CD14-positive monocyte (primary cell): ENCODE results near the gene ACACB. TPM values are rescaled to one million over a fixed set of nuclear protein-coding genes. Genes with fewer than 3 reads are reported as not detected.

Source experiments
- DNase-seq, 3 donors: peaks; one replicate each; pipeline ENCODE4 v3.0.0-alpha.2; 2011 to 2022
- H2AFZ ChIP-seq: 2 replicates; pipeline ENCODE4 v1.6.0; 2012; ENCODE audit warnings: mild to moderate bottlenecking, low read depth, low read length, inconsistent platforms; ENCODE audit not compliant: insufficient read depth, poor library complexity, severe bottlenecking
- H3K27ac ChIP-seq, 2 donors: 1 replicate in 1 of 2; 2 replicates in 1 of 2; pipeline ENCODE4 v1.5.1; 2012 to 2013; ENCODE audit warnings: low read length in 2 of 2, control low read depth in 1 of 2, inconsistent platforms in 1 of 2, low read depth in 1 of 2, mild to moderate bottlenecking in 1 of 2
- H3K27me3 ChIP-seq, 2 donors: one replicate each; pipeline versions ENCODE4 v1.6.0 to v1.6.1; 2011 to 2013; ENCODE audit warnings: low read length in 2 of 2; ENCODE audit not compliant: control insufficient read depth in 2 of 2, insufficient read depth in 2 of 2
- H3K36me3 ChIP-seq, 2 donors: replicated peaks in 1 of 2; 1 replicate in 1 of 2; 2 replicates in 1 of 2; pipeline versions ENCODE4 v1.5.1 to v1.6.1; 2012 to 2013; ENCODE audit warnings: low read length in 2 of 2, control low read depth in 1 of 2, inconsistent platforms in 1 of 2, mild to moderate bottlenecking in 1 of 2; ENCODE audit not compliant: insufficient read depth in 2 of 2, control insufficient read depth in 1 of 2
- H3K4me1 ChIP-seq, 2 donors: 1 replicate in 1 of 2; 2 replicates in 1 of 2; pipeline versions ENCODE4 v1.5.1 to v1.6.1; 2012 to 2013; ENCODE audit warnings: low read length in 2 of 2, control low read depth in 1 of 2, inconsistent platforms in 1 of 2, mild to moderate bottlenecking in 1 of 2, moderate library complexity in 1 of 2; ENCODE audit not compliant: insufficient read depth in 2 of 2, control insufficient read depth in 1 of 2
- H3K4me2 ChIP-seq: replicated peaks from 2 replicates; pipeline ENCODE3; 2012; ENCODE audit warnings: low read length, moderate library complexity, mild to moderate bottlenecking; ENCODE audit not compliant: poor library complexity, severe bottlenecking; ENCODE audit errors: extremely low read depth
- H3K4me3 ChIP-seq, 3 experiments: fragments of 200-600 bp in 1 of 3; sonication (generic) in 1 of 3; replicated peaks in 1 of 3; 1 replicate in 2 of 3; 2 replicates in 1 of 3; pipeline ENCODE4 v1.5.1; 2011 to 2013; ENCODE audit warnings: low read length in 3 of 3, mild to moderate bottlenecking in 3 of 3, control low read depth in 2 of 3, low read depth in 2 of 3, inconsistent platforms in 1 of 3, moderate library complexity in 1 of 3
- H3K79me2 ChIP-seq: 2 replicates; pipeline ENCODE4 v1.6.0; 2012; ENCODE audit warnings: mild to moderate bottlenecking, control low read depth, inconsistent platforms, low read length, moderate library complexity; ENCODE audit not compliant: insufficient read depth
- H3K9ac ChIP-seq: 2 replicates; pipeline ENCODE4 v1.6.0; 2017; ENCODE audit warnings: low read length, mild to moderate bottlenecking; ENCODE audit not compliant: insufficient read depth, poor library complexity, severe bottlenecking
- H3K9me3 ChIP-seq, 2 donors: replicated peaks in 1 of 2; 1 replicate in 1 of 2; 2 replicates in 1 of 2; pipeline versions ENCODE4 v1.5.1 to v1.6.1; 2012 to 2013; ENCODE audit warnings: low read length in 2 of 2, control low read depth in 1 of 2; ENCODE audit not compliant: control insufficient read depth in 1 of 2, insufficient read depth in 1 of 2
- H4K20me1 ChIP-seq: 2 replicates; pipeline ENCODE4 v1.6.0; 2012; ENCODE audit warnings: mild to moderate bottlenecking, low read length, control low read depth, moderate library complexity; ENCODE audit not compliant: insufficient read depth
- H3K27ac Mint-ChIP-seq, 7 donors: one replicate each; pipeline ENCODE4 v1.8.0; 2020; ENCODE audit warnings: mild to moderate bottlenecking in 7 of 7, mixed read lengths in 7 of 7, moderate library complexity in 6 of 7, inconsistent platforms in 2 of 7
- H3K27me3 Mint-ChIP-seq, 3 donors: one replicate each; pipeline ENCODE4 v1.8.0; 2021 to 2022; ENCODE audit warnings: low read depth in 3 of 3, mild to moderate bottlenecking in 3 of 3, mixed read lengths in 3 of 3, moderate library complexity in 3 of 3, inconsistent platforms in 1 of 3
- H3K36me3 Mint-ChIP-seq, 2 donors: one replicate each; pipeline ENCODE4 v1.8.0; 2020; ENCODE audit warnings: mixed read lengths in 2 of 2, inconsistent platforms in 1 of 2, mild to moderate bottlenecking in 1 of 2
- H3K4me1 Mint-ChIP-seq: one replicate; pipeline ENCODE4 v1.8.0; 2020; ENCODE audit warnings: mild to moderate bottlenecking, mixed read lengths
- H3K4me3 Mint-ChIP-seq, 2 donors: one replicate each; pipeline ENCODE4 v1.8.0; 2020; ENCODE audit warnings: mild to moderate bottlenecking in 2 of 2, mixed read lengths in 2 of 2, moderate library complexity in 1 of 2
- H3K9me3 Mint-ChIP-seq, 7 donors: one replicate each; pipeline ENCODE4 v1.8.0; 2020 to 2022; ENCODE audit warnings: mixed read lengths in 7 of 7, mild to moderate bottlenecking in 6 of 7, moderate library complexity in 6 of 7, inconsistent platforms in 2 of 7
- CTCF ChIP-seq: fragments of 200-600 bp; IDR thresholded peaks from one replicate; pipeline ENCODE4 v1.8.0; 2022; ENCODE audit warnings: antibody characterized with exemption, mild to moderate bottlenecking
- WGBS: methylation state at CpG from one replicate; pipeline ENCODE4 v1.1.5; 2013; ENCODE audit warnings: missing lambda C conversion rate; ENCODE audit not compliant: insufficient coverage; 5-methylcytosine and 5-hydroxymethylcytosine counted together
- intact Hi-C, 2 donors: fragments of 100-400 bp; cut with micrococcal nuclease; formaldehyde crosslinking; loops; one replicate each; pipeline versions ENCODE4 v1.15.0 to v1.15.1; 2023
- polyA plus RNA-seq, 3 donors: library from polyadenylated mRNA; depleted of rRNA in 1 of 3; unstranded in 2 of 3; stranded (reverse) in 1 of 3; fragments of 300-500 nt in 2 of 3; fragments of >200 nt in 1 of 3; fragmentation: Illumina TruSeq in 2 of 3; gene quantifications; 1 replicate in 2 of 3; 2 replicates in 1 of 3; pipeline ENCODE4 v1.2.3, GENCODE V29; 2012 to 2021

The ACACB gene
- polyA plus RNA-seq, 3 donors, result 0.14 to 5.0 (median 1.9) TPM

GRCh38 chr12:109139791-109140190, 23.4 kb downstream of the ACACB start:
- Mint-ChIP-seq H3K9me3 (peaks cover 0 to 9% (median 2%) of the 10 kb centered on the region in 7 donors), H3K27ac (no peak overlapping the region), H3K36me3 (no peaks in the 10 kb centered on the region), H3K27me3 (peaks cover 0 to 2% (median 0%) of the 10 kb centered on the region in 3 donors), H3K4me1 (no peaks in the 10 kb centered on the region), H3K4me3 (no peak overlapping the region)
- Histone ChIP-seq H4K20me1 (no peaks in the 10 kb centered on the region), H3K9me3 (no peaks in the 10 kb centered on the region), H3K36me3 (no peaks in the 10 kb centered on the region), H3K4me2 (no peak overlapping the region), H2AFZ (no peak overlapping the region), H3K27me3 (no peaks in the 10 kb centered on the region), H3K27ac (no peak overlapping the region), H3K79me2 (no peaks in the 10 kb centered on the region), H3K9ac (no peak overlapping the region), H3K4me3 (no peak overlapping the region), H3K4me1 (no peaks in the 10 kb centered on the region)
- TF ChIP-seq CTCF, result no peak
- intact Hi-C loops, result no loop called here
- no peak for DNase-seq
- 83% methylated on average over 2 of the region's 7 CpGs for WGBS

- intact Hi-C loops, result no loop called here
- Mint-ChIP-seq H3K4me3 (no peak overlapping the region), H3K27ac (peak overlapping the region in 1 of 7 donors; percentile 40), H3K36me3 (no peaks in the 10 kb centered on the region), H3K4me1 (no peaks in the 10 kb centered on the region), H3K9me3 (peaks cover 0 to 9% (median under 1%) of the 10 kb centered on the region in 7 donors), H3K27me3 (peaks cover 0 to 2% (median 0%) of the 10 kb centered on the region in 3 donors)
- no peak for DNase-seq
- Histone ChIP-seq H4K20me1 (no peaks in the 10 kb centered on the region), H3K9ac (no peak overlapping the region), H3K9me3 (no peaks in the 10 kb centered on the region), H3K4me1 (no peaks in the 10 kb centered on the region), H2AFZ (no peak overlapping the region), H3K79me2 (no peaks in the 10 kb centered on the region), H3K27me3 (no peaks in the 10 kb centered on the region), H3K27ac (no peak overlapping the region), H3K4me3 (no peak overlapping the region), H3K4me2 (no peak overlapping the region), H3K36me3 (no peaks in the 10 kb centered on the region)
- TF ChIP-seq CTCF, result no peak
- 94% methylated on average over 4 of the region's 4 CpGs for WGBS
Measured at GRCh38 chr12:109140560-109140959, 24.2 kb downstream of the ACACB start.
